IMR-90 (cell line): ENCODE data around the gene PRKAB1. TPM values are rescaled to one million over a fixed set of nuclear protein-coding genes. Genes with fewer than 3 reads are reported as not detected.

Source experiments
- ATAC-seq: fragments of 200-7000 bp; cut with Tn5 transposase; 2 replicates; pipeline ENCODE4 v1.9.1; 2020; ENCODE audit warnings: low read depth, mild to moderate bottlenecking, moderate library complexity
- BruUV-seq: library from RNA; stranded (reverse); fragments of 400-500 nt; replicated peaks from 2 replicates; lab custom pipeline; 2021; lab: Mats Ljungman, UMichigan
- CTCF ChIA-PET: fragments of 300-600 bp; formaldehyde crosslinking; extraction: SDS; loops from one replicate; lab custom pipeline; 2021; ENCODE audit warnings: antibody characterized with exemption; lab: Yijun Ruan, JAX
- POLR2A ChIA-PET: fragments of 300-600 bp; sonication (Branson Sonifier 250); formaldehyde crosslinking; loops from one replicate; lab custom pipeline; 2022; ENCODE audit warnings: antibody characterized with exemption; ENCODE audit not compliant: unreplicated experiment; lab: Charles Lee
- DNase-seq: peaks from one replicate; pipeline ENCODE4 v3.0.0; 2013
- H2AFZ ChIP-seq: replicated peaks from 2 replicates; pipeline ENCODE3; 2013; ENCODE audit warnings: low read length, mild to moderate bottlenecking; ENCODE audit not compliant: poor library complexity
- H2AK5ac ChIP-seq: 2 replicates; pipeline ENCODE4 v1.6.1; 2013; ENCODE audit warnings: low read depth, low read length, inconsistent platforms
- H2AK9ac ChIP-seq: replicated peaks from 2 replicates; pipeline ENCODE3; 2013; ENCODE audit warnings: mild to moderate bottlenecking, low read depth, low read length, moderate library complexity; ENCODE audit not compliant: poor library complexity
- H2BK120ac ChIP-seq: 2 replicates; pipeline ENCODE4 v1.6.1; 2013; ENCODE audit warnings: low read depth, low read length, inconsistent platforms
- H2BK15ac ChIP-seq: 3 replicates; pipeline ENCODE4 v1.6.1; 2013; ENCODE audit warnings: low read depth, low read length, inconsistent platforms
- H2BK20ac ChIP-seq: 2 replicates; pipeline ENCODE4 v1.6.1; 2013; ENCODE audit warnings: low read depth, mild to moderate bottlenecking, inconsistent platforms, low read length, moderate library complexity
- H2BK5ac ChIP-seq: 2 replicates; pipeline ENCODE4 v1.6.1; 2013; ENCODE audit warnings: mild to moderate bottlenecking, low read depth, low read length, inconsistent platforms; ENCODE audit not compliant: poor library complexity, severe bottlenecking
- H3K14ac ChIP-seq: replicated peaks from 2 replicates; pipeline ENCODE4 v1.6.1; 2013; ENCODE audit warnings: low read depth, low read length, inconsistent platforms
- H3K18ac ChIP-seq: 2 replicates; pipeline ENCODE4 v1.6.1; 2013; ENCODE audit warnings: low read depth, low read length, control low read depth
- H3K23ac ChIP-seq: 2 replicates; pipeline ENCODE4 v1.6.1; 2013; ENCODE audit warnings: low read depth, low read length, inconsistent platforms
- H3K27ac ChIP-seq: 2 replicates; pipeline ENCODE4 v1.5.1; 2013; ENCODE audit warnings: mild to moderate bottlenecking, control low read depth, low read length; ENCODE audit not compliant: insufficient read depth
- H3K27me3 ChIP-seq: 2 replicates; pipeline ENCODE4 v1.6.1; 2013; ENCODE audit warnings: low read length; ENCODE audit not compliant: control insufficient read depth, insufficient read depth
- H3K36me3 ChIP-seq: 2 replicates; pipeline ENCODE4 v1.6.1; 2013; ENCODE audit warnings: low read length, mixed read lengths; ENCODE audit not compliant: control insufficient read depth, insufficient read depth
- H3K4ac ChIP-seq: 2 replicates; pipeline ENCODE4 v1.6.1; 2013; ENCODE audit warnings: low read depth, low read length, inconsistent platforms
- H3K4me1 ChIP-seq: 2 replicates; pipeline ENCODE4 v1.6.1; 2013; ENCODE audit warnings: low read length, mixed read lengths; ENCODE audit not compliant: control insufficient read depth, insufficient read depth
- H3K4me2 ChIP-seq: 2 replicates; pipeline ENCODE4 v1.6.1; 2013; ENCODE audit warnings: low read depth, mild to moderate bottlenecking, control low read depth, low read length, moderate library complexity
- H3K4me3 ChIP-seq: 2 replicates; pipeline ENCODE4 v1.5.1; 2013; ENCODE audit warnings: low read depth, mild to moderate bottlenecking, control low read depth, low read length, moderate library complexity; ENCODE audit not compliant: insufficient read depth
- H3K56ac ChIP-seq: 2 replicates; pipeline ENCODE4 v1.6.1; 2013; ENCODE audit warnings: low read length, inconsistent platforms; ENCODE audit not compliant: insufficient read depth; ENCODE audit errors: extremely low read depth
- H3K79me1 ChIP-seq, 2 experiments: 2 replicates each; pipeline ENCODE4 v1.6.1; 2013; ENCODE audit warnings: low read length in 2 of 2, inconsistent platforms in 1 of 2, low read depth in 1 of 2
- H3K9ac ChIP-seq: 2 replicates; pipeline ENCODE4 v1.6.1; 2013; ENCODE audit warnings: low read depth, low read length, control low read depth
- H3K9me1 ChIP-seq: 2 replicates; pipeline ENCODE4 v1.6.1; 2013; ENCODE audit warnings: low read length, inconsistent platforms; ENCODE audit not compliant: insufficient read depth
- H3K9me3 ChIP-seq: 2 replicates; pipeline ENCODE4 v1.6.1; 2013; ENCODE audit warnings: low read length; ENCODE audit not compliant: control insufficient read depth, insufficient read depth
- H4K20me1 ChIP-seq: 2 replicates; pipeline ENCODE4 v1.6.1; 2013; ENCODE audit warnings: low read length, inconsistent platforms; ENCODE audit not compliant: insufficient read depth
- H4K5ac ChIP-seq: 2 replicates; pipeline ENCODE4 v1.6.1; 2013; ENCODE audit warnings: mild to moderate bottlenecking, low read depth, low read length, control low read depth
- H4K8ac ChIP-seq, 2 experiments: 2 replicates each; pipeline ENCODE4 v1.6.1; 2013; ENCODE audit warnings: low read depth in 2 of 2, low read length in 2 of 2, control low read depth in 1 of 2, inconsistent platforms in 1 of 2
- H4K91ac ChIP-seq: 2 replicates; pipeline ENCODE4 v1.6.1; 2013; ENCODE audit warnings: low read depth, low read length, inconsistent platforms; ENCODE audit not compliant: insufficient read depth
- CEBPB ChIP-seq: IDR thresholded peaks from 2 replicates; pipeline ENCODE4 v1.6.1; 2012; ENCODE audit warnings: low read depth, low read length, improper control_type of control experiment
- POLR2A ChIP-seq: IDR thresholded peaks from 2 replicates; pipeline ENCODE4 v1.6.1; 2012; ENCODE audit warnings: mild to moderate bottlenecking, low read depth, low read length
- WGBS, 2 experiments: methylation state at CpG; one replicate each; pipeline versions ENCODE4 v1.1.5 to v1.1.7; 2013; ENCODE audit warnings: missing lambda C conversion rate in 2 of 2; ENCODE audit not compliant: insufficient read length in 1 of 2; ENCODE audit errors: extremely low coverage in 2 of 2; 5-methylcytosine and 5-hydroxymethylcytosine counted together
- dilution Hi-C: fragments of 300-500 bp; cut with HindIII; formaldehyde crosslinking; loops from one replicate; pipeline ENCODE4 v1.14.3; 2018; ENCODE audit warnings: low sequenced_read_pairs; ENCODE audit not compliant: unreplicated experiment
- in situ Hi-C: fragments of 300-500 bp; cut with MboI; formaldehyde crosslinking; loops from 3 replicates; pipeline ENCODE4 v1.14.3; 2019; ENCODE audit warnings: low sequenced_read_pairs, inconsistent platforms, mixed read lengths
- intact Hi-C: fragments of 100-400 bp; cut with micrococcal nuclease; formaldehyde crosslinking; loops from 2 replicates; pipeline ENCODE4 v1.10.0; 2022
- polyA plus RNA-seq, 3 experiments: library from polyadenylated mRNA; depleted of rRNA; stranded (reverse); fragments of >200 nt; gene quantifications; 2 replicates each; pipeline ENCODE4 v1.2.3, GENCODE V29; 2012; ENCODE audit warnings: low replicate concordance in 1 of 3
- total RNA-seq: library from RNA; depleted of rRNA; stranded (reverse); fragments of >200 nt; gene quantifications from 2 replicates; pipeline ENCODE4 v1.2.3, GENCODE V29; 2012

PRKAB1 gene
- total and polyA plus RNA-seq, 2 of the 4 experiments (the other 2 are of a cell fraction): 9.7 to 19.3 TPM

GRCh38 chr12:119692997-119693396 is 25.1 kb downstream of the PRKAB1 start:
- Histone ChIP-seq H2AK9ac (no peak overlapping the region), H4K8ac (no peak overlapping the region), H2BK120ac (no peak overlapping the region), H4K5ac (no peak overlapping the region), H2AK5ac (no peak overlapping the region), H4K91ac (no peak overlapping the region), H3K4ac (no peak overlapping the region), H3K56ac (no peak overlapping the region), H3K14ac (0 out of 2 replicates have a peak overlapping the region, but pooled peaks have one; percentile 37), H3K4me1 (peaks cover 10% of the 10 kb centered on the region), H3K9me1 (peaks cover 9% of the 10 kb centered on the region; the same call in 1 of the 2 replicates), H3K27ac (peak overlapping the region; percentile 50; the same call in 1 of the 2 replicates), H2AFZ (peak overlapping the region; percentile 33), H3K27me3 (no peaks in the 10 kb centered on the region), H3K9me3 (no peaks in the 10 kb centered on the region), H3K23ac (no peak overlapping the region), H2BK5ac (no peak overlapping the region), H3K36me3 (peaks cover 3% of the 10 kb centered on the region; the same call in 1 of the 2 replicates), H3K4me3 (no peak overlapping the region), H3K4me2 (peak overlapping the region; percentile 9; the same call in 1 of the 2 replicates), H4K20me1 (no peaks in the 10 kb centered on the region), H3K18ac (peak overlapping the region; percentile 7), H2BK20ac (no peak overlapping the region), H3K9ac (no peak overlapping the region), H3K79me1 (peaks cover 0 to 13% of the 10 kb centered on the region in 2 experiments; a peak in 1 of 4 replicates), H2BK15ac (no peak overlapping the region)
- dilution Hi-C loops: no loop called here
- TF ChIP-seq CEBPB: peak; percentile 87
- TF ChIP-seq POLR2A: no peak
- WGBS, 2 experiments: no CpG with 5 or more reads among the region's 6 CpGs
- CTCF ChIA-PET: no interaction called here
- intact Hi-C loops: loop anchor here (2.0 kb wide), 2 partner anchors 88 to 210 kb away; no protein-coding TSS in a partner anchor
- DNase-seq (peak; percentile 90), ATAC-seq (peak; percentile 79)
- in situ Hi-C loops: no loop called here
- POLR2A ChIA-PET: no interaction called here
- BruUV-seq: no TSS peak
